Psoas muscle (tissue), 8 donors: ENCODE results near the gene ANO9. TPM values are rescaled to one million over a fixed set of nuclear protein-coding genes. Genes with fewer than 3 reads are reported as not detected.

ENCODE experiments used
- ATAC-seq, 4 donors: fragments of 200-7000 bp; cut with Tn5 transposase; one replicate each; pipeline ENCODE4 v1.9.1; 2020; ENCODE audit warnings: moderate library complexity in 3 of 4, mild to moderate bottlenecking in 2 of 4
- DNase-seq, 2 donors: peaks; one replicate each; pipeline ENCODE4 v3.0.0-alpha.2; 2020
- H3K27ac ChIP-seq: fragments of 200-600 bp; one replicate; pipeline ENCODE4 v1.8.0; 2022
- H3K27me3 ChIP-seq, 3 donors: fragments of 200-600 bp in 1 of 3; one replicate each; pipeline versions ENCODE4 v1.6.1 to v1.8.0; 2013 to 2022; ENCODE audit warnings: low read length in 2 of 3, mild to moderate bottlenecking in 2 of 3, moderate library complexity in 1 of 3; ENCODE audit not compliant: insufficient read depth in 3 of 3
- H3K36me3 ChIP-seq, 2 donors: fragments of 200-600 bp in 1 of 2; one replicate each; pipeline versions ENCODE4 v1.6.1 to v1.8.0; 2013 to 2022; ENCODE audit warnings: low read depth in 1 of 2, mild to moderate bottlenecking in 1 of 2, moderate library complexity in 1 of 2; ENCODE audit not compliant: insufficient read depth in 1 of 2
- H3K4me1 ChIP-seq: fragments of 200-600 bp; one replicate; pipeline ENCODE4 v1.8.0; 2022
- H3K4me3 ChIP-seq: fragments of 200-600 bp; one replicate; pipeline ENCODE4 v1.8.0; 2022; ENCODE audit warnings: mild to moderate bottlenecking
- H3K9me3 ChIP-seq: fragments of 200-600 bp; one replicate; pipeline ENCODE4 v1.8.0; 2022
- WGBS, 3 donors: extraction: QIAGEN DNeasy Blood & Tissue Kit; methylation state at CpG; one replicate each; pipeline versions ENCODE4 v1.1.6 to v1.1.7; 2013; 5-methylcytosine and 5-hydroxymethylcytosine counted together
- intact Hi-C, 2 donors: fragments of 100-400 bp; cut with DNase I; formaldehyde crosslinking; loops; one replicate each; pipeline versions ENCODE4 v1.11.0 to v1.14.2; 2022
- polyA plus RNA-seq, 3 donors: library from polyadenylated mRNA; stranded (reverse); fragments of 200-250 nt; gene quantifications; one replicate each; pipeline ENCODE4 v1.2.3, GENCODE V29; 2013
- total RNA-seq, 4 donors: library from RNA; stranded (reverse); fragmentation: NEBNext Ultra II Directional in 2 of 4; extraction: Animal tissue kit (Norgen Biotek cat#: 25700) in 2 of 4; gene quantifications; one replicate each; pipeline versions ENCODE4 v1.2.1 to v1.2.4, GENCODE V29; 2021 to 2023
- TF ChIP-seq, protein P1 (sequence below): fragments of 200-600 bp; IDR thresholded peaks from one replicate; pipeline ENCODE4 v1.8.0; 2022; ENCODE audit warnings: antibody characterized with exemption
- donor health status: healthy with polysubstance abuse.
- donor health status: DM: no; HTN: no; CAD: no; lungs with moderate emphysema.
- donor health status: Bipolar disorder and iron deficiency.
- donor health status: healthy.
- donor health status: DM: yes; HTN: yes; CAD: no.
- donor health status: DM: no; HTN: no; CAD: no.
- donor health status: DM: no; HTN: no; CAD: no.
- donor health status: DM: yes; HTN: yes; CAD: no.

Gene ANO9
- total and polyA plus RNA-seq, 7 donors = 0.09 to 0.59 (median 0.13) TPM; not detected in 1

- Histone ChIP-seq H3K4me1 (peaks cover 8% of the 10 kb centered on the region), H3K4me3 (peak overlapping the region; percentile 74), H3K9me3 (no peaks in the 10 kb centered on the region), H3K27ac (peak overlapping the region; percentile 66), H3K36me3 (no peaks in the 10 kb centered on the region), H3K27me3 (peaks cover 0 to 25% (median 0%) of the 10 kb centered on the region in 3 donors)
- ATAC-seq (peak; percentile 66 to 80 (median 74)), DNase-seq (peak; percentile 85 to 92)
- intact Hi-C loops = no loop called here
- TF ChIP-seq, protein P1, sequence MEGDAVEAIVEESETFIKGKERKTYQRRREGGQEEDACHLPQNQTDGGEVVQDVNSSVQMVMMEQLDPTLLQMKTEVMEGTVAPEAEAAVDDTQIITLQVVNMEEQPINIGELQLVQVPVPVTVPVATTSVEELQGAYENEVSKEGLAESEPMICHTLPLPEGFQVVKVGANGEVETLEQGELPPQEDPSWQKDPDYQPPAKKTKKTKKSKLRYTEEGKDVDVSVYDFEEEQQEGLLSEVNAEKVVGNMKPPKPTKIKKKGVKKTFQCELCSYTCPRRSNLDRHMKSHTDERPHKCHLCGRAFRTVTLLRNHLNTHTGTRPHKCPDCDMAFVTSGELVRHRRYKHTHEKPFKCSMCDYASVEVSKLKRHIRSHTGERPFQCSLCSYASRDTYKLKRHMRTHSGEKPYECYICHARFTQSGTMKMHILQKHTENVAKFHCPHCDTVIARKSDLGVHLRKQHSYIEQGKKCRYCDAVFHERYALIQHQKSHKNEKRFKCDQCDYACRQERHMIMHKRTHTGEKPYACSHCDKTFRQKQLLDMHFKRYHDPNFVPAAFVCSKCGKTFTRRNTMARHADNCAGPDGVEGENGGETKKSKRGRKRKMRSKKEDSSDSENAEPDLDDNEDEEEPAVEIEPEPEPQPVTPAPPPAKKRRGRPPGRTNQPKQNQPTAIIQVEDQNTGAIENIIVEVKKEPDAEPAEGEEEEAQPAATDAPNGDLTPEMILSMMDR = peak; percentile 15
- 4 to 11% (median 10%) methylated on average over 32 to 91 of the region's 91 CpGs for WGBS, 3 donors
Measured at GRCh38 chr11:406796-407650, 34.8 kb downstream of the ANO9 start.

GRCh38 chr11:405954-406795 is 35.6 kb downstream of the ANO9 start:
- peaks cover 8% of the 10 kb centered on the region for H3K4me1 ChIP-seq
- intact Hi-C loops = no loop called here
- peak overlapping the region; percentile 66 for H3K27ac ChIP-seq
- TF ChIP-seq, protein P1 = no peak
- H3K9me3 ChIP-seq = no peaks in the 10 kb centered on the region
- peaks cover 0 to 25% (median 0%) of the 10 kb centered on the region in 3 donors for H3K27me3 ChIP-seq
- H3K36me3 ChIP-seq = no peaks in the 10 kb centered on the region
- ATAC-seq (peak; percentile 5 to 25 (median 9)), DNase-seq (peak in 1 of 2 donors; percentile 68)
- H3K4me3 ChIP-seq = peak overlapping the region; percentile 74
- 56 to 67% (median 61%) methylated on average over 46 to 47 of the region's 47 CpGs for whole genome bisulfite sequencing, 3 donors

DNA sequence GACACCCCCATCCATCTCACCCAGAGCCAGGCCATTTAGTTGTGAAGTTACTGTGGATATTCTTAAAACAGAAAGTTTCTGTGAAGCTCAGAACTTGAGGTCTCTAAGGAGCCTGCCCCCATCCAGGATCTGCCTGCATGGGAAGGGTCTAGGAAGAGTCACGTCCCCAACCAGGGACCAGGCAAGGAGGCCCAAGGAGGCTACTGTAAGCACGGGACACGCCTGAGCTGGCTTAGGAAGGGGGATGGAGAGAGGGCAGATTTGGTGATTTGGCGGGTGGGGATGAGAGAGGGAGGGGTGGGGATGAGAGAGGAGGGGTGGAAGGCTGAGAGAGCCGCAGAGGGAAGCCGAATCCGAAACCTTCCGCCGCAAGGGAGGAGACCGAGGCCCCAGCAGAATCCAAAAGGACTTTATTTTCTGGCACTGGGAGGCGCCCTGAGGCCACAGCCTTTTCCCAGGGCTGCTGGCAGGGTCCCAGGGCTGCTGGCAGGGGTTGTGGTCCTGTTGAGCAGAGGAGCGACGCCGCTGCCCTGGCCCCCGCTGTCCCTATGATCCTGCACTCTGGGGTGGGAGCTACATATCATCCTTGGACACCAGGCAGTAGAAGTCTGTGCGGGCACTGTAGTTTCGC is 36.4 kb downstream of the ANO9 start:
- peaks cover 8% of the 10 kb centered on the region for H3K4me1 ChIP-seq
- DNase-seq (peak; percentile 65 to 82), ATAC-seq (peak in 1 of 4 donors; percentile 15)
- peak overlapping the region; percentile 74 for H3K4me3 ChIP-seq
- no peaks in the 10 kb centered on the region for H3K36me3 ChIP-seq
- H3K9me3 ChIP-seq = no peaks in the 10 kb centered on the region
- WGBS, 3 donors = 39 to 65% (median 42%) methylated on average over 17 of the region's 17 CpGs
- TF ChIP-seq, protein P1 = no peak
- intact Hi-C loops = no loop called here
- H3K27me3 ChIP-seq = peaks cover 0 to 25% (median 0%) of the 10 kb centered on the region in 3 donors
- H3K27ac ChIP-seq = no peak overlapping the region

GRCh38 chr11:404551-405264 is 37.1 kb downstream of the ANO9 start:
- Histone ChIP-seq H3K27ac (no peak overlapping the region), H3K9me3 (no peaks in the 10 kb centered on the region), H3K4me1 (peaks cover 8% of the 10 kb centered on the region), H3K4me3 (no peak overlapping the region), H3K27me3 (peaks cover 0 to 27% (median 0%) of the 10 kb centered on the region in 3 donors), H3K36me3 (no peaks in the 10 kb centered on the region)
- ATAC-seq (no peak), DNase-seq (no peak)
- TF ChIP-seq, protein P1 = no peak
- 90 to 93% (median 91%) methylated on average over 13 to 14 of the region's 14 CpGs for WGBS, 3 donors
- intact Hi-C loops = no loop called here
